ENCODE measurements around the gene GRID2IP. TPM values are rescaled to one million over a fixed set of nuclear protein-coding genes. Genes with fewer than 3 reads are reported as not detected.

GRID2IP gene
- total RNA-seq, 3 donors from 2014 or later (not counting 1 experiment from before 2014, with no cell fraction given), result 0.39 to 0.45 (median 0.40) TPM

GRCh38 chr7:6501586-6502564 lies 49.4 kb downstream of the GRID2IP start:
- H3K4me3 Mint-ChIP-seq, result peak overlapping the region; percentile 50
- no peaks in the 10 kb centered on the region for H3K36me3 Mint-ChIP-seq
- no peaks in the 10 kb centered on the region for H3K27me3 Mint-ChIP-seq (ENCODE audit: low read depth in 2 of 2)
- Histone ChIP-seq H3K27me3 (ENCODE audit: control insufficient read depth, insufficient read depth, low read length) (no peaks in the 10 kb centered on the region), H3K27ac (ENCODE audit: low read length) (no peak overlapping the region), H3K9me3 (ENCODE audit: control insufficient read depth, insufficient read depth, low read length) (no peaks in the 10 kb centered on the region), H3K36me3 (ENCODE audit: control insufficient read depth, insufficient read depth, low read length) (no peaks in the 10 kb centered on the region), H3K4me1 (ENCODE audit: control insufficient read depth, insufficient read depth, low read length) (peaks cover 16% of the 10 kb centered on the region), H3K4me3 (ENCODE audit: low read length) (no peak overlapping the region)
- TF ChIP-seq CTCF (IDR thresholded peaks at IDR 0.05), result no peak
- no peak for DNase-seq
- WGBS (ENCODE audit: insufficient coverage), result 94% methylated on average over 12 of the region's 12 CpGs
- ATAC-seq, result no peak
- no peak overlapping the region for H3K27ac Mint-ChIP-seq
- peaks cover 0 to 16% of the 10 kb centered on the region in 2 donors for H3K4me1 Mint-ChIP-seq
- intact Hi-C loops (cut with micrococcal nuclease), result no loop called here
- H3K9me3 Mint-ChIP-seq, result no peaks in the 10 kb centered on the region

- Mint-ChIP-seq H3K9me3 (no peaks in the 10 kb centered on the region), H3K27me3 (ENCODE audit: low read depth in 2 of 2) (no peaks in the 10 kb centered on the region), H3K27ac (no peak overlapping the region), H3K4me1 (peaks cover 0 to 16% of the 10 kb centered on the region in 2 donors), H3K36me3 (no peaks in the 10 kb centered on the region), H3K4me3 (no peak overlapping the region)
- H3K9me3 ChIP-seq (ENCODE audit: control insufficient read depth, insufficient read depth, low read length), result no peaks in the 10 kb centered on the region
- H3K27me3 ChIP-seq (ENCODE audit: control insufficient read depth, insufficient read depth, low read length), result no peaks in the 10 kb centered on the region
- H3K36me3 ChIP-seq (ENCODE audit: control insufficient read depth, insufficient read depth, low read length), result no peaks in the 10 kb centered on the region
- WGBS (ENCODE audit: insufficient coverage), result 90% methylated on average over 1 of the region's 1 CpG
- H3K4me1 ChIP-seq (ENCODE audit: control insufficient read depth, insufficient read depth, low read length), result peaks cover 16% of the 10 kb centered on the region
- no peak for TF ChIP-seq CTCF (IDR thresholded peaks at IDR 0.05)
- DNase-seq (no peak), ATAC-seq (no peak)
- H3K4me3 ChIP-seq (ENCODE audit: low read length), result no peak overlapping the region
- intact Hi-C loops (cut with micrococcal nuclease), result no loop called here
- no peak overlapping the region for H3K27ac ChIP-seq (ENCODE audit: low read length)
Measured at GRCh38 chr7:6500691-6501090, 50.6 kb downstream of the GRID2IP start.

DNA sequence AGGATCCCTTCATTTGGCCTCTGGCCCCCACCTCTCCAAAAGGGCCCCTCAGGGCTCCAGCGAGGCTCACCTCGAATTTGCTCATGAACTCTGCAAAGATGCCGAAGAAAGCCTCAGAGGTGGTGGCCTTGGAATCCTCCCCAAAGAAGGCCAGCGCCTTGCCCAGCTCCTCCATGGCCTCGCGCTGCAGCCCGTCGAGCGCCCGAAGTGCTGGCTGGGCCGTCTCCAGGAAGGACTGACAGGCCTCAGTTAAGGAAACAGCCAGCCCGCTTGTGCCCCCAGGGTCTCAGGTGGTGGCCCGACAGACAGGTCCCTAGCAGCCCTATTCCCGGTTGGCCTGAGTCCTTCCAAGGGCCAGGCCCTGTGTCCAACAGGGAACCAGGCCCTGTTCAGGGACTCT lies 53.3 kb downstream of the GRID2IP start:
- no peaks in the 10 kb centered on the region for H3K27me3 Mint-ChIP-seq (ENCODE audit: low read depth in 2 of 2)
- no peaks in the 10 kb centered on the region for H3K36me3 ChIP-seq (ENCODE audit: control insufficient read depth, insufficient read depth, low read length)
- no peaks in the 10 kb centered on the region for H3K4me1 Mint-ChIP-seq
- DNase-seq (no peak), ATAC-seq (no peak)
- no peak overlapping the region for H3K4me3 ChIP-seq (ENCODE audit: low read length)
- WGBS (ENCODE audit: insufficient coverage), result 88% methylated on average over 14 of the region's 14 CpGs
- peaks cover 2% of the 10 kb centered on the region for H3K4me1 ChIP-seq (ENCODE audit: control insufficient read depth, insufficient read depth, low read length)
- H3K27ac Mint-ChIP-seq, result no peak overlapping the region
- H3K9me3 ChIP-seq (ENCODE audit: control insufficient read depth, insufficient read depth, low read length), result no peaks in the 10 kb centered on the region
- no peaks in the 10 kb centered on the region for H3K9me3 Mint-ChIP-seq
- intact Hi-C loops (cut with micrococcal nuclease), result no loop called here
- no peaks in the 10 kb centered on the region for H3K27me3 ChIP-seq (ENCODE audit: control insufficient read depth, insufficient read depth, low read length)
- H3K36me3 Mint-ChIP-seq, result no peaks in the 10 kb centered on the region
- no peak overlapping the region for H3K4me3 Mint-ChIP-seq
- no peak for TF ChIP-seq CTCF (IDR thresholded peaks at IDR 0.05)
- H3K27ac ChIP-seq (ENCODE audit: low read length), result no peak overlapping the region

DNA sequence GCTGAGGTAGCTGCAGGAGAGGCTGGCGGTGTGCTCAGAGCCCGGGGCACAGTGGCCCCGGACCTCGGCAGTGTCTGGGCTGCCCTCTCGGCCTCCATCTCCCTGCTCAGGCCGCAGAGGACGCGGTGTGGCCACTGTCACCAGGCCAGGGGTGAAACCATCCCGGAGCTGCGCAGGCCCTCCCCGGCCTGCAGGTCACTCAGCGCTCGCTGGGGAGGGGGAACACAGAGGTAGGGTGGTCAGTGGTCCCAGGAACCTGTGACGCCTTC lies 53.7 kb downstream of the GRID2IP start:
- H3K9me3 Mint-ChIP-seq, result no peaks in the 10 kb centered on the region
- no peak overlapping the region for H3K4me3 ChIP-seq (ENCODE audit: low read length)
- H3K4me1 Mint-ChIP-seq, result no peaks in the 10 kb centered on the region
- H3K27ac ChIP-seq (ENCODE audit: low read length), result no peak overlapping the region
- H3K27ac Mint-ChIP-seq, result no peak overlapping the region
- H3K27me3 Mint-ChIP-seq (ENCODE audit: low read depth in 2 of 2), result no peaks in the 10 kb centered on the region
- no peaks in the 10 kb centered on the region for H3K27me3 ChIP-seq (ENCODE audit: control insufficient read depth, insufficient read depth, low read length)
- no peaks in the 10 kb centered on the region for H3K36me3 ChIP-seq (ENCODE audit: control insufficient read depth, insufficient read depth, low read length)
- DNase-seq, result no peak
- H3K36me3 Mint-ChIP-seq, result no peaks in the 10 kb centered on the region
- H3K4me3 Mint-ChIP-seq, result no peak overlapping the region
- no peaks in the 10 kb centered on the region for H3K4me1 ChIP-seq (ENCODE audit: control insufficient read depth, insufficient read depth, low read length)
- H3K9me3 ChIP-seq (ENCODE audit: control insufficient read depth, insufficient read depth, low read length), result no peaks in the 10 kb centered on the region
- intact Hi-C loops (cut with micrococcal nuclease), result no loop called here
- WGBS (ENCODE audit: insufficient coverage), result 95% methylated on average over 14 of the region's 14 CpGs
- ATAC-seq, result no peak
- no peak for TF ChIP-seq CTCF (IDR thresholded peaks at IDR 0.05)

All from natural killer cell (primary cell).